Colonic mucosa (tissue), 4 donors: ENCODE results near the gene SOX13. TPM values are rescaled to one million over a fixed set of nuclear protein-coding genes. Genes with fewer than 3 reads are reported as not detected.
A peak's percentile ranks its signal among the peaks of the same experiment; 100 is the strongest.

Experiments used
- DNase-seq: peaks from one replicate; pipeline ENCODE4 v3.0.0-alpha.2; 2020
- H3K27ac ChIP-seq: fragments of 200-600 bp; one replicate; pipeline ENCODE4 v1.8.0; 2021
- H3K27me3 ChIP-seq: fragments of 200-600 bp; one replicate; pipeline ENCODE4 v1.8.0; 2021
- H3K36me3 ChIP-seq: fragments of 200-600 bp; one replicate; pipeline ENCODE4 v1.8.0; 2021
- H3K4me1 ChIP-seq: fragments of 200-600 bp; one replicate; pipeline ENCODE4 v1.8.0; 2021; ENCODE audit warnings: mild to moderate bottlenecking
- H3K4me3 ChIP-seq: fragments of 200-600 bp; one replicate; pipeline ENCODE4 v1.8.0; 2021
- H3K9ac ChIP-seq, 2 donors: one replicate each; pipeline ENCODE4 v1.7.0; 2013; ENCODE audit warnings: control low read depth in 2 of 2, low read depth in 2 of 2, low read length in 2 of 2
- H3K9me3 ChIP-seq: fragments of 200-600 bp; one replicate; pipeline ENCODE4 v1.8.0; 2021
- CTCF ChIP-seq: fragments of 200-600 bp; IDR thresholded peaks from one replicate; pipeline ENCODE4 v1.8.0; 2022; ENCODE audit warnings: antibody characterized with exemption, mild to moderate bottlenecking
- intact Hi-C: fragments of 100-400 bp; cut with DNase I; formaldehyde crosslinking; loops from one replicate; pipeline ENCODE4 v1.14.1; 2022
- total RNA-seq, 2 donors: library from RNA; stranded (reverse); fragmentation: NEBNext Ultra II Directional in 1 of 2; extraction: Animal tissue kit (Norgen Biotek cat#: 25700) in 1 of 2; gene quantifications; one replicate each; pipeline ENCODE4 v1.2.1, GENCODE V29; 2021
- donor health status: healthy.
- donor health status: DM: no; HTN: no; CAD: no.
- donor health status: DM: no; HTN: no; CAD: no.

SOX13 gene
- total RNA-seq, 2 donors from 2014 or later: 34.9 to 35.1 TPM

DNA sequence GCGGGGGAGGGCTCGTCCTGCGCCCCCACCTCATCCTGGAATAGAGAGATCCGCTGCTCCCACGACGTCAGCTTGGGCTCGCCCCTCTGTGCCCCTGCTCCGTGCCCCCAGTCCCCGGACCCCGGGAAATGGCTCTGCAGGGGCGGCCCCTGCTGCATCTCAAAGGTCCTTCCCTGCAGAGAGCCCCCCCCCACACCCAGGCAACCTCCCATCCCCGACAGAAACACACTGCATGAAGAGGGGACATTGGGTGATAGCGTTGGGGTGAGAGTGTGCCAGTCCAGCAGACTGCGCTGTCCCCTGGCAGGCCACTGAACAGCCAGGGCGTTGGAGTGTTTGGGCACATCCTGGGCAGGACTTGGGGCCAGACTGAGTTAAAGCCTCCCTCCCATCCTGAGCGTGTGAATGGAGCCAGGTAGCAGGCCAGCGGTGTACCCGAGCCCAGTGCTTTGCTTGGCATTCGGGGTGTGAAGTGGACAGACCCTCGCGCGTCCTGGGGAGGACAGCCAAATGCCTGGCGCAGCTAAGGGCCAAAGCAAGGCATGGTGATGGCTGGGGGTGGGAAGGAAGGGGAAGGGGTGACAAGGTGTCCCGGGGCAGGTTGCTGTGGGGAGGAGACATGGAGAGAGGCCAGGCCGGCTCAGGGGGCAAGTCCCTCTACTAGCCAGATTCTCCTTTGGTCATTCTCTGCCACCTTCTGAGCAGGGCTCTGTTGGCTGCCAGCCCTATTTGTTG, 79.6 kb downstream of the SOX13 start:
- intact Hi-C loops: no loop called here
- Histone ChIP-seq H3K27me3 (peaks cover 9% of the 10 kb centered on the region), H3K36me3 (no peaks in the 10 kb centered on the region), H3K27ac (no peak overlapping the region), H3K9me3 (no peaks in the 10 kb centered on the region), H3K4me1 (no peaks in the 10 kb centered on the region), H3K4me3 (peak overlapping the region; percentile 43), H3K9ac (peak overlapping the region in 1 of 2 donors; percentile 60)
- no peak for TF ChIP-seq CTCF
- no peak for DNase-seq

DNA sequence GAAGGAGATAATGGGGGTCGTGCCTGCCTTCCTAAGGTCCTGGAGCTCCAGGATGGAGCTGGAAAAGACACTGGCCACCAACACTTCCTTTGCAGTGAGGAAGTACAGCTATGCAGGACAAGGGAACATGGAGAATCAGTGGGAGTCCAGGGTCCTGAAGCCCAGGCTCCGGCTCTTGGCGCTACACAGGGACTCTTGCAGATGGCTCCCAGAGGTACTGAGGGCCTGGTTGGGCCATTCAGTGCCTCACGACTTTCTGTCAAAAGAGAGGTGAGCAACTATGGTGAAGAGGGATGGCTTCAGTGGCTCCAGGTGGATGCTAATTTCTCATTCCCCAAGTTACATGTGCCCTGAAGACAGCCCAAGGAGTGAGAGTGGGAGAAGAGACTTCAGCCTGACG, 80.8 kb downstream of the SOX13 start:
- H3K27me3 ChIP-seq: peaks cover 9% of the 10 kb centered on the region
- H3K27ac ChIP-seq: no peak overlapping the region
- no peaks in the 10 kb centered on the region for H3K9me3 ChIP-seq
- no peak overlapping the region for H3K4me3 ChIP-seq
- no peaks in the 10 kb centered on the region for H3K36me3 ChIP-seq
- no peak for TF ChIP-seq CTCF
- no peak overlapping the region for H3K9ac ChIP-seq
- no peaks in the 10 kb centered on the region for H3K4me1 ChIP-seq
- intact Hi-C loops: no loop called here
- DNase-seq: no peak

DNA sequence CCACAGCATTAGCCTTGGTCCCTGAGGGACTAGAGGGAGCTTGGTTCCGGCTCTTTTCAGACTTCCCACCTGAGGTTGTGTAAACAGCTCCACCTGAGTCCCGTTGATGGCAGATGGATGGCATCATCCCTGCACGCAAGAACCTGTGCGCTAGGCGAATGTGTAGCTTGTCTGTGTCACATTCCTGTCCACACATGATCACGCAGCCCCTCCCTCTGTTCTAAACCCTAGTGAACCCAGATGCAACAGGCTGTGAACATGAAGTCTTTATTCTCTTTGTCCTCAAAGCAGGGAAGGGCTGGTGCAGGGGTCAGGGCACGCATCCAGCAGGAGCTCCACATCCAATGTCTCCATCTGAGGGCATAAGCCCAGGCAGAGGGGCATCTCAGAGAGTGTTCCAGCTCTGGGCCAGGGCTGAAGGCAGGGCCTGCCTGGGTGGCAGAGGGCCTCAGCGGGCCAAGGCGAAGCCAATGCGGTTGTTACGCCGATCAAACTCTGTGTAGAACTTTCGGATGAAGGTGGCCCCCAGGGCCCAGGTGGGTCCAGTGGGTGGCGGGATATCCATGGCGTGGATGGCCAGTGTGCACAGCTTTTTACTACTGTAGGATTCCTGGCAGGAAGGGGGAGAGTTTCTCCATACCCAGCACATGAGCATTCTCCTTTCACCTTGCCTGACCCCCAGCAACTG, 81.8 kb downstream of the SOX13 start:
- Histone ChIP-seq H3K36me3 (no peaks in the 10 kb centered on the region), H3K9me3 (no peaks in the 10 kb centered on the region), H3K4me1 (no peaks in the 10 kb centered on the region), H3K9ac (no peak overlapping the region), H3K4me3 (no peak overlapping the region), H3K27ac (no peak overlapping the region), H3K27me3 (peaks cover 9% of the 10 kb centered on the region)
- TF ChIP-seq CTCF: no peak
- intact Hi-C loops: no loop called here
- no peak for DNase-seq

DNA sequence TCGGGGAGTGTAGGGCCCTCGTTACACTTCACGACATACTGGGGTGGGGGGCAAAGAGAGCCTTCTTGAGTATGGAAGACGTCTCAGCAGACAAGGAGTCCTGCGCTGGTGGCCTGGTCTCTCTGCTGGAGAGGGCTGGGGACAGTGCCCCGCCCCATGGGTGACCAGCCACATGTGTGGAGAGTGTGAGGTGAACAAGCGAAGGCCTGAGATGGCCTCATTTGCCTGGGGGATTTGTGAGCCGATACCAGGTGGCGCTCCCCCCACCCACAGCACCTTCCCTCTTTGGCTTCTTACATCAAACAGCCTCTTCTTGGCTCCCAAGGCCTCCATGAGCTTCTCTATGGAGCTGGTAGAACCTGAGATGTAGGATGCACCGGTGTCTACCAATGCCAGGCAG, 83.0 kb downstream of the SOX13 start:
- Histone ChIP-seq H3K4me3 (no peak overlapping the region), H3K4me1 (no peaks in the 10 kb centered on the region), H3K9me3 (no peaks in the 10 kb centered on the region), H3K36me3 (no peaks in the 10 kb centered on the region), H3K27me3 (peaks cover 8% of the 10 kb centered on the region), H3K27ac (no peak overlapping the region), H3K9ac (no peak overlapping the region)
- intact Hi-C loops: no loop called here
- TF ChIP-seq CTCF: no peak
- no peak for DNase-seq

- H3K27ac ChIP-seq: no peak overlapping the region
- no peak for TF ChIP-seq CTCF
- no peaks in the 10 kb centered on the region for H3K27me3 ChIP-seq
- H3K4me1 ChIP-seq: peaks cover 3% of the 10 kb centered on the region
- no peak overlapping the region for H3K9ac ChIP-seq
- no peaks in the 10 kb centered on the region for H3K36me3 ChIP-seq
- intact Hi-C loops: no loop called here
- no peak overlapping the region for H3K4me3 ChIP-seq
- DNase-seq: no peak
- no peaks in the 10 kb centered on the region for H3K9me3 ChIP-seq
Measured at GRCh38 chr1:204157962-204158361, 85.0 kb downstream of the SOX13 start.
